ENCODE measurements around the gene APRT.

APRT gene

DNA sequence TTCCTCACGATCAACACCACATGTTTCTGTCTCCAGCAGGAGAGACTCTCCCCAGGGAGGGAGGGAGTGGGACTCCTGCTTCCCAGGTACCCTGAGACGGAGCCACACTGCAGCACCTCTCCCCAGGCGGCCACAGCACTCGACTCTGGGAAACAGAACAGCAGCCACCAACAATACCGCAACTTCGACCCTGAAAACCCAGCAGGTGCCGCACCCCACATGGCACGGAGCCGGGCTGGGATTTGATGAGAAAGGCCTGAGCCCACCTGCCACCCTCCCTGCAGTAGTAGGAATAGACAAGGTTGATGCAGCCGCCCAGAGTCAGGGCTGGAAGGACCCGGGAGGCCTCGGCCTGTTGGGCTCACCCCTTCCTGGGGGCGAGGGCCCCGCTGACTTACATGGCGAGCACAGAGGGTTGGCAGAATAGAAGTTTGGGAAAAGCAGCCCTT lies 30.6 kb upstream of the APRT start:
- no peak for DNase-seq (ENCODE audit: low read depth in 2 of 3, low spot score in 1 of 3)

DNA sequence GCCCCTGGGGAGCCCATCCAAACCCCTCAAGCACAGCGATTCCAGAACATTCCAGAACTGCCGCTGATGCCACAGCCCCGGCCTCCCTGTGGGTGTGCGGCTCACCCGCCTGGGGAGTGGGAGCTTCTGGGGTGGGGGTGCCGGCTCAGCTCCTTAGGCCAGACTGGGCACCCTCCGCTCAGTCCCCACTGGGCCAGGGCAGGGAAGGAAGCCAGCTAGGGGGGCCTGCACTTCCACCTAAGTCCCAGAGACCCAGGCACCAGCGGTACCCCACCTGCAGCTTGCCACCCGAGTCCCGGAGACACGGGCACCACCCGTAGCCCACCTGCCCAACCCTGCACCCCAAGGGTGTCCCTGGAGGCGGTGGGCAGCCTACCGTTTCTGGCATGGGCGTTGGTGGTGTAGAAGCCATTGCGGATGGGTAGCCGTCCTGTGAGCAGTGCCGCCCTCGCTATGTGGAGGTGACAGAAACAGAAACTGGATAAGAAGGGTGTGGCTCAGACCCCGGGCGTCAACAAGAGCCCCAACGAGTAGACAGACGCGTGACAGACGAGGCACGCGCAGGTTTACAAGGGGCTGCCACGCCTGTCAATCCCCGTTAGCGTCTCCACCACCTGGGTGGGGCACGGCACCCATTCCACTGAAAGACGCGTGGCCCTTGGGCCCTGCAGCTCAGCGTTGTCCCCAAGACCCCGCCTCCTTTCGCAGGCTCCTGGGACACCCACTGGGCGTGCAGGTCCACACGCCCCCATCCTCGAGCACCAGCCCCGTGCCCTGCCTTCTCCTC lies 30.0 kb upstream of the APRT start:
- DNase-seq (ENCODE audit: low read depth in 2 of 3, low spot score in 1 of 3): no peak

DNA sequence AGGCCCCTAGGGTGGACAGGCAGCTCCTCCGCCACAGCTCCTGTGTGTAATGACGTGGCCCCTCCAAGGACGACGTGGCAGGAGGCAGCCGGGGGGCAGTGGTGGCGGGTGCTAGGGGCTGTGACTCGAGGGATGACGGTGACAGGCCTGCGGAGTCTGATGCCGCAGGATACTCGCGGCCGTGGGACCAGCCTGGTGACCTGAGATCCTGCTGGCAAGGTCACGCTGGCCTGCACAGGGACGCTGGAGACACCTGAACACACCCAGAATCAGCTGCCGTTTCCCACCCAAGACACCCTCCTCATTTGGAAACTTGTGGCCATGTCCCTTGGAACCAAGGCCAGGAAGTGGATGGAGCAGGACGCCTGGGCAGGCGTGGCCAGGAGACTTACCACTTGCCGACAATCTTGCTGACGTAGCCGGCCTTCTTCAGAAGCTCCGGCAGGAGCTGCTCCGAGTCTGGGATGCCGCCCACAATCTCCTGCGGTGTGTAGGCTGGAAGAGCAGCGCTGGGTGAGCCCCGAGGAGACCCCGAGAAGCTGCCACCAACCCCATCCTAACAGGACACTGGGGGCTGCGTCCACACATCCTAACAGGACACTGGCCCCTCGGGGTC lies 29.0 kb upstream of the APRT start:
- no peak for DNase-seq (ENCODE audit: low read depth in 2 of 3, low spot score in 1 of 3)

DNA sequence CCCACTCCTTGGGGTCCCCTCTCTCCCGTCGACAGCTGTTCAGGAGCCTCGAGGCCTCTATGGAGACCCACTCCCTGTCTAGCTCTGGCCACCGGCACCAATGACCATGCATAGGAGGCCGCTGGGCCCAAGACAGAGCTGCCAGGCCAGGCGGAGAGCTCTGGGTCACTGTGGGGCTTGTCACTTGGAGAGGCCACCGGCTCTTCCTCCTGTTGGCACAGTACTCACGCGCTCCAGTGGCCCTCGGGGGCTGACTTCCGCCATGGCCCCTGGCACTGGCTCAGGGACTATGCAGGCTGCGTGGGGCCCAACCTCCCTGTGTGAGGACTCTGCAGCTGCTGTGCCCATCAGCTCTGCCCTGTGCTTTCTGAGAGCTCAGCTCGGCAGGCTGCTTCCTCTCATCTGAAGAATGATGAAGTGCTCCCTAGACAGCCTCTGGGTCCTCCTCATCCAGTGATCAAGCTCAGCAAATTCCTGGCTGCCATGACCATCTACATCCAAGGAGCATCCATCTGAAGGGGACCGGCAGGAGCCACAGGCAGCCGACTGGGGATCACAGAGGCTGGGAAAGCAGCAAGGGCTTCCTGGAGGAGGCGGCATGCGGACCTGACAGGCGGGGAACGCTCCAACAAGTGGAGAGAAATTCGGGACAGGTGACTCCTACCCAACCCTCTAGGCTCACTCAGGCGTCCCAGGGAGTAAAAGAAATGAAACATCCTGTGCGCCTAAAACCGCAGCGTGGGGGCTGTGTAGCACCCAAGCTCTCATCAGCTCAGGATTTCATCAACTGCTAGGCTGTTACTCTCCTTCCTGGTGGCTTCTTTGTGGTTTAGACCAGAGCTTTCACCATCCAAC lies 28.2 kb upstream of the APRT start:
- DNase-seq (ENCODE audit: low read depth in 2 of 3, low spot score in 1 of 3): no peak

DNA sequence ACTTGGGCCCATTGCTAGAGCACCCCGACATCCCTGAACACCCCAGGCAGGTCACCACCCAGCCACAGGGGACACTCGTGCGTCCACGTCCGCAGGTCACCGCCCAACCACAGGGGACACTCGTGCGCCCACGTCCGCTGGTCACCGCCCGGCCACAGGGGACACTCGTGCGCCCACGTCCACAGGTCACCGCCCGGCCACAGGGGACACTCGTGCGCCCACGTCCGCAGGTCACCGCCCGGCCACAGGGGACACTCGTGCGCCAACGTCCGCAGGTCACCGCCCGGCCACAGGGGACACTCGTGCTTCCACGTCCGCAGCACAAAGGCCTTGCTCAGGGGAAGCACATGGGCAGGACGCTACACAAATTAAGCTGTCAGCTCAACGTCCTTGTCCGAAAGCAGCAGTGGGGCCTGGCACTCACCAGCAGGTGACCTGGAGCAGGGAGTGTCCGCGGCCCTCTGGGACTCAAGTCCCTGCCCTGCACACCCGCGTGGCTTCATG lies 27.4 kb upstream of the APRT start:
- DNase-seq (ENCODE audit: low read depth in 2 of 3, low spot score in 1 of 3): no peak

DNA sequence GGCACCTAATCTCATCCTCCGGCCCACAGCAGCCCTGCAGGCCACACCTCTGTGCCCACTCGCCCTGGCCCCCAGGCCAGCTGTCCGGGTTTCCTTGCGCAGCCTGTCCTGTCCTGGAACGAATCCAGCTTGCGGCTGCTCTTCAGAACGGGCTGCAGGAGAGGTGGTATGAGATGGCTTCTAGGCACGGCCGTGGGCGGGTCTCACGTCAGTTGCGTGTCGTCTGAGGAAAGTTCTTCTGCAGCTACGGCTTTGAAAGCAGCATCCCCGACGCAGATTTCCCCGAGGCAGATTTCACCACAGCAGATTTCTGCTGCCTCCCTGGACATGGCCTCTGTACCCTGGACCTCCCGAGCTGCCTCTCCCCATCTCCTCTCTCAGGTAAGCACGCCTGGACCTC lies 26.8 kb upstream of the APRT start:
- DNase-seq (ENCODE audit: low read depth in 2 of 3, low spot score in 1 of 3): no peak

DNA sequence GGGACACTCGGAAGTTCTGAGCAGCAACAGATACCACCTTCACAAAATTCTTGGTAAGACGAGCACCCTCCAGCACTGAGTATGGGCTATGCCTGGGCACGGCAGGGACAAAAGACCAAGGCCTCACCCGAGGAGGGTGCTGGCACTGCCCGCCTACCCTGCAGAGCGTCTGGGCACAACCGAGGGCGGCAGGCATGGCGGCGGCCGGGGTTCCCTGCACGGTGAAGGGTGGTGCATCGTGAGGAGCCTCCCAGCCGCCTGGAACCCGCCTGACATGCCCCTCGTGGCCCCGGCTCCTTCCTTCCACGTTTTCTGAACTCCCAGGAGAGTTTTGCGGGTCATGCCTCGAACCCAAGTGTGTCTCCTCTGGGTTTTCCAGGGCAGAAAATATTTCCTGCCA lies 26.1 kb upstream of the APRT start:
- DNase-seq (ENCODE audit: low read depth in 2 of 3, low spot score in 1 of 3): no peak

DNA sequence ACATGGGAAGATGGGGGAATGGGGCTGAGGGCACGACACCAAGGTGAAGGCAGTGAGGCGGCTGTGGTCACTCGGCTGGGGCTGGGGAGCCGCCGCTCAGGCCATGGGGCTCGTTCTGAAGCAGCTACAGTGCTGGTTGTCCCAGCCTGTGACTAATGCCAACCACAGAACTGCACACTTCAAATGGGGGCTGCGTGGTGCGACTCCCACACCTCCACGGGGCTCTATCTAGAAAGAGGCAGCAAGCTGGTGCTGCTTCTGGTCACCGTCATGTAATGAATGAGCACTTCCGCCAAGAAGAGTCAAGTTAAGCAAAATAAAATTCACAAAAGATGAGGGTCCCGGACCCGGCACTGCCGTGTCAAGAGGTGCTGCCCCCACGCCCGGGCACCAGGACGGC lies 25.1 kb upstream of the APRT start:
- no peak for DNase-seq (ENCODE audit: low read depth in 2 of 3, low spot score in 1 of 3)

DNA sequence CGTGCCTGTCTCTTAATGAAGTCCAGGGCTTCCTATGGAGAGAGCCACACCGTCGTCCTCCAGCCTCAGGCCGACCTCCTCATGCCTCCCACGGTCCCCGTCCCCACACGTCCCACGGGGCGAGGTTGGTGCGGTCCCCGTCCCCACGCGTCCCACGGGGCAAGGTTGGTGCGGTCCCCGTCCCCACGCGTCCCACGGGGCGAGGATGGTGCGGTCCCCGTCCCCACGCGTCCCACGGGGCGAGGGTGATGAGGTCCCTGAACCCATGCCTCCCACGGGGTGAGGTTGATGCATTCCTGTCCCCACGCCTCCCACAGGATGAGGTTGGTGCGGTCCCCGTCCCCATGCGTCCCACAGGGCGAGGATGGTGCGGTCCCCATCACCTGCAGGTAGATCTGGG lies 24.1 kb upstream of the APRT start:
- DNase-seq (ENCODE audit: low read depth in 2 of 3, low spot score in 1 of 3): no peak

DNA sequence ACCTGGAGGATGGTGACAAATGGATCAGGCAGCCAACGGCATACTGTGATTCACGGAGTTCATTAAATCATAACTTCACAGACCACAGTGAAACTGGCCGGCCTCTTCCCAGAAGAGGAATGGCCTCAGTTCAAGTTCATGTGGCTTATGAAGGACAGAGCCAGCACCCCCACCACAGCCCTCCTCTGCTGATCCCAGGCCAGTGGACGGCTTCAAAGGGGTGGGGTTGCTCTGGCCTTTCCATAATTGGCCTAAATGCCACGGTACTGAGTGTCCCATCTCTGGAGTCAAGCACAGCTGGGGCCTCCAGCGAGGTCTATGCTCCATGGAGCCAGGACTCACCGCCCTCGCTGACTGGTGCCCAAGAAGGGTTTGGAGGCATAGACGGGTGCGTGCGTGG lies 23.7 kb upstream of the APRT start:
- DNase-seq (ENCODE audit: low read depth in 2 of 3, low spot score in 1 of 3): no peak

DNA sequence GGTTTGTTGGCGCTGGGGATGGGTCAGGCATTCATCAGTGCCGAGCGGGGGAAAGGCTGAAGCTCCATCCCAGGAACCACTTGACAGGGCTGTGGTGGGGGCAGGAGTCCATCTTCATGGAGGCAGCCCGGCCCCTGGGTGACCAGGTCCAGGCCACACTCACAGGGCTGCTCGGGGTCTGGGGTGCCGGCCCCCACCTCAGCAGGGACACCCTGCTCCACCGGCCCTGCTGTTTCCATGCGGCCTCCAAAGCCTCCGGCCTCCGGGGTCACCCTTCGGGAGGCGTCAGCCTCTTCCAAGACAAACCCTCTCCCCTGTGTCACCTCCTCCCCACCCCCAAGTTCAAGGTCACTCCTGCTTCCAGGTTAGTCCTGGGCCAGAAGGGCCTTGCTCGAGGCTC lies 22.9 kb upstream of the APRT start:
- no peak for DNase-seq (ENCODE audit: low read depth in 2 of 3, low spot score in 1 of 3)

DNA sequence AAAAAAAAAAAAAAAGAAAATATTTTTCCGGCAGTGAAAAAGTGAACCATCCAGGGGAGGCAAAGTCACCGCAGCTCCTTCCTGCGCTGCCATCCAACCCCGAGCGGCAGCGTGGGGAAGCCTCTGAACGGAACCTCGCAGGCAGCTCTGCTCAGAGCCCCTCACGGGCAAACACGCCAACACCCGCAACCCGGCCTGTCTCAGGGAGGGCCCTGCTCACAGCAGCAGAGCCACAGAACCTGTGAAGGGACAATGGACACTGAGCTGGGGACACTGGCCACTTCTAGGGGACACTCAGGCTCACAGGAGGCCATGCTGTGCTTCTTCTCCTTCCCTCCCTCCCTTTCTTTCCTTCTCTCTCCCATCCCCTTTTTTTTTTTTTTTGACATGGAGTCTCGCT lies 21.4 kb upstream of the APRT start:
- DNase-seq (ENCODE audit: low read depth in 2 of 3, low spot score in 1 of 3): no peak

DNA sequence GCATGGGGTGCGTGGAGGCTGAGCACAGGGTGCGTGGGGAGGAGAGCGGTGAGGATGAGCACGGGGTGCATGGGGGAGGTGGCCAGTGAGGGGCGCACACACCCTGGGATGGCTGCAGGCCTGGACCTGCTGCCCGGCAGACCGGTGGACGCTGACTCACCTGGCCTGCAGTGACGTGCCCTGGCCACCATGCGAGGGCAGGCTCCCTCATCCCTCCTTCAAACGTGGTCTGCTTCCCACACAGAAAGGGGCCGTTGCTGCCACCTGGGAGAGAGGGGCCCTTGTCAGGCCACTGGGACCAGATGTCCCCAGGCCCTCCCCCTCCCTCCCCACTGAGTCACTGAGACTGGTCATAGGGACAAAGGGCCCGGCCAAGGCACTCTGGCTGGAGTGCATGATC lies 20.1 kb upstream of the APRT start:
- DNase-seq (ENCODE audit: low read depth in 2 of 3, low spot score in 1 of 3): no peak

DNA sequence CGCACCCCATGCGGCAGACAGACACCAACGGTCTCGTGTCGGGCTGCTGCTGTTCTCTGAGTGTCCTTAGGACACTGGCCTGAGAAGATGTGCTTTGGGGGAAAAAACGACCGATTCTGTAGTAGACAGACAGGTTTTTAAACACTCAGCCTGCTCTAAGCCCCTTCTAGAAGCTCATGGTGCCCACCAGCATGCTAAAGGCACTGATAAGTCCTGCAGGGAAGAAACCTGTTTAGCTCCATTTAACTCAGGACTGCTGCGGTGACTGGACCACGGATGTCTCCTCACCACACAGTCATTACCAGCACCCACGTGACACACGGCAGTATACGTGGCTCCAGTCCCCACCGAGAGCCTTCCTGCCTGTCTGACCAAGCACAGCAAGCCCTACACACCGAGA lies 19.1 kb upstream of the APRT start:
- no peak for DNase-seq (ENCODE audit: low read depth in 2 of 3, low spot score in 1 of 3)

DNA sequence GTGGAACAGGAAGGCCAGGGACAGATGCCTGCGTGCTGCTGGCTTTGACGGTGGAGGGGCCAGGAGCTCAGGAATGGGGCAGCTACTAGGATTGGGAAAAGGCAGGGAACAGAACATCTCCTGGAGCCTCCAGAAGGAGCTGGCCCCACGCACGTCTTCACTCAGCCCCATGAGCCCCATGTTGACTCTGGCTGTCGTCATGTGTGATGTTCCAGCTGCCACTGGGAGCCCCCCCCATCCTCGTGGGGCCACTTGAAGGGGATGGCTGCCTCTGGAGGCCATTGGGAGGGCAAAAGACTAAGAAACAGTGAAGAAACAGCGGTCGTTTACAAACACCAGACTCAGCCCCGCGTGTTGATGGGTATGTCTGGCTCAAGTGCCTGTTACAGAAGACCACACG lies 18.5 kb upstream of the APRT start:
- DNase-seq (ENCODE audit: low read depth in 2 of 3, low spot score in 1 of 3): no peak

DNA sequence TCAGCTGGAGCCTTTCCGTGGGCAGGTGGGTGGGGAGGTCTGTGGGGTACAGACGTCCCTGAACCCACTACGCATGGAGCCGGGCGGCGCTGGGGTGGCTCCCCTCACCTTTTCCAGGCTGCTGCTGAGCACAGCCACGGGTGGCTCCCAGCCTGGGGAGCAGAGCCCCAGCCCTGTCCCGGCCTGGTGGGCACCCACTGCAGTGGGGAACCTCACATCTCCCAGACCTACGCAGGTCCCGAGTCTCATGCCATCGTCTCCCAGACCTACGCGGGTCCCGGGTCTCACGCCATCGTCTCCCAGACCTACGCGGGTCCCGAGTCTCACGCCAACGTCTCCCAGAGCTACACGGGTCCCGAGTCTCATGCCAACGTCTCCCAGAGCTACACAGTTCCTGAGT lies 17.0 kb upstream of the APRT start:
- no peak for DNase-seq (ENCODE audit: low read depth in 2 of 3, low spot score in 1 of 3)

DNA sequence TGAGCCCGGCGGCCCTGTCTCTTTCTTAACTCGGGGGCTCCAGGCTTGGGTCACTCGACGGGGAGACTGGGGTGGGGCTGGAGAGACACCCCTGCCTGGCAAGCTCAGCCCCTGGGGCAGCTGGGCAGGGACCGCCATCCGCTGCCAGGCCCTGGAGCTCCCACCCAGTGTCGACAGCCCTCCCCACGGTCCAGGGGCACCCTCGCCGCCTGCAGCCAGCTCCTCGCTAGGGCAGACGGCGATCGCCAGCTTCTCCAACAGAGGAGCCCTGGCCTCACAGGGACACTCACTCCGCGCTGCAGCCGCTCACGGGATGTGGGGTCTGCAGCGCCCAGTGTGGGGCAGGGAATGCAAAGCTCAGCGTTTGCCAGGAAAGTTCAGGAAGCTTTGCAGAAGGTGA lies 16.0 kb upstream of the APRT start:
- no peak for DNase-seq (ENCODE audit: low read depth in 2 of 3, low spot score in 1 of 3)

DNA sequence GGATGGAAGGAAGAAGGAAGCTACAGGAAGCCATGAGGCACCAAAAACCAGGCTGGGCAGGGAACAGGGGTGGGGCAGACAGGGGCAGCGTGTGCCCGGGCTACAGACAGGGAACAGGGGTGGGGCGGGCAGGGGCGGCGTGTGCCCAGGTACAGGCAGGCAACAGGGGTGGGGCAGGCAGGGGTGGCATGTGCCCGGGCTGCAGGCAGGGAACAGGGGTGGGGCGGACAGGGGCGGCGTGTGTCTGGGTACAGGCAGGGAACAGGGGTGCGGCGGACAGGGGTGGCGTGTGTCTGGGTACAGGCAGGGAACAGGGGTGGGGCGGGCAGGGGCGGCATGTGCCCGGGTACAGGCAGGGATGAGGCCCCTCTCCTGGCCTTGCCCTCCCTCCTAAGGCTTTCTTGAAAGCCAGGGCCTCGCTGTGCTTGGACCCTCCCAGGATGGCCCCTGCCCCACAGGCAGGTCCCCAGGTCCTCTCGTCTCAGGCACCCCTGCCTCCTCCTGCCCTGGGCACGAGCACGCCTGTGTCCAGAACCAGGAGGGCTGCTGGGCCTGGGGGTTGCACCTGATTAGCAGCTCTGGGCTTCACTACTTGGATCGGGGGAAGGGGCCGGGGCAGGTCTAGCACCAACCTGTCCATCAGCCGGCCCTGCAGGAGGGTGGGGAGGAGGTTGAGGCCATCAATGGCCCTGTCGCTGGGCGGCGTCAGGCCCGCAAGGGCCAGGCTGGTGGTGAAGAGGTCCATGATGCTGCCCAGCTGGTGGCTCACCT lies 14.5 kb upstream of the APRT start:
- DNase-seq (ENCODE audit: low read depth in 2 of 3, low spot score in 1 of 3): no peak

DNA sequence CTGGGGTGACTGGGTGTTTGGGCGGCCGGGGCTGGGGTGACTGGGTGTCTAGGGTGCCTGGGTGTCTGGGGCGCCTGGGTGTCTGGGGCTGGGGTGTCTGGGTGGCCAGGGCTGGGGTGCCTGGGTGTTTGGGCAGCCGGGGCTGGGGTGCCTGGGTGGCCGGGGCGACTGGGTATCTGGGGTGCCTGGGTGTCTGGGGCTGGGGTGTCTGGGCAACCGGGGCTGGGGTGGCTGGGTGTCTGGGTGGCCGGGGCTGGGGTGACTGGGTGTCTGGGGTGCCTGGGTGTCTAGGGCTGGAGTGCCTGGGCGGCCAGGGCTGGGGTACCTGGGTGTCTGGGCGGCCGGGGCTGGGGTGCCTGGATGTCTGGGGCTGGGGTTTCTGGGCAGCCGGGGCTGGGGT lies 13.4 kb upstream of the APRT start:
- DNase-seq (ENCODE audit: low read depth in 2 of 3, low spot score in 1 of 3): no peak

DNA sequence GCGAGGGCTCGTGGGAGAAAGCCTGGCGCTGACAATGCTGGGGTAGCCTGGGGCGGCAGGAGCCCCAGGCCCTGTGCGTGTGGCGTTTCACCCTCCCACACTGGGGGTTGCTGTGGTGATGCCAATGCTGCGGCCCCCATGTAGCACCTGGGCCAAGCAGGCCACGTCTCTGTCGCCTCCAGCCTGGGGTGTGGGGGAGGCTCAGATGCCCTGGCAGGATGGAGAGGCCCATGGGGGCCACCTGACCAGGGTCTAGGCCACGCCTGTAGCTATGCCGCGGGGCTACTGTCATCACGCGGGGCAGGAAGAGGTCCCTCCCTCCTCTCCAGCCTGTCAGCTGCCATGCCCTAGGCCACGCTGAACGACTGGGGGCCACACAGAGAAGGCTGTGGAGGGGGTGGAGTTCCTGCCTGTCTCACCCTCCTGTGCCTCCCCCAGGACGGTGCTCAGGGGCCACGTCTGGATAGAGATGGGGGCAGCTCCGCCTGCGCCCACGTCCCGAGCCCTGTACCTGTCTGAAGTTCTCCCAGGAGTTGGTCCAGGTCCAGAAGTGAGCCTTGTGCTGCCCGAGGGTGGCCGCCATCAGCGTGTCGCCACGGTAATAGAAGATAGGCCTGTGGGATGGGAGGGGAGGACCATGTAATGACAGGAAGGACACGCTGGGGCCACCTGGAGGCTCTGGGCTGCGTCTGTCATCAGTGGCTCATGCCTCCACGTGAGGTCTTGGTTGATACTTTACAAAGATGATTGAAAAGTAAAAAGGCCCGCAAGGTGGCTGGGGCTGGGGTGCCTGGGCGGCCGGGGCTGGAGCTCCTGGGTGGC lies 12.7 kb upstream of the APRT start:
- no peak for DNase-seq (ENCODE audit: low read depth in 2 of 3, low spot score in 1 of 3)

Measured in stimulated activated CD4-positive, alpha-beta T cell treated with anti-CD3 and anti-CD28 coated beads, Interleukin-12 subunit alpha, Interleukin-12 subunit beta, amount 100 ng/mL, for 48 hours (primary cell).